ENCODE results near the gene TMEM150C.
"Not testable (repeated sequence)": the region's sequence is repeated elsewhere in the genome, so short reads cannot be mapped to it uniquely, and the experiment has no call there.

DNA sequence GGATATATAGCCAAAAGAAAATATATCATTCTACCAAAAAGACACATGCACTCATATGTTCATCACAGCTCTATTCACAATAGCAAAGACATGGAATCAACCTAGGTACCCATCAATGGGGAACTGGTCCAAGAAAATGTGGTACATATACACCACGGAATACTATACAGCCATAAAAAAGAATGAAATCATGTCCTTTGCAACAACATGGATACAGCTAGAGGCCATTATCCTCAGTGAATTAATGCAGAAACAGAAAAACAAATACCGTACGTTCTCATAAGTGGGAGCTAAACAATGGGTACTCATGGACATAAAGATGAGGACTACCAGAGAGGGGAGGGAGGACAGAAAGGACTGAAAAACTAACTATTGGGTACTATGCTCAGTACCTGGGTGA lies 13.9 kb downstream of the TMEM150C start:
- not testable (repeated sequence) for TF ChIP-seq CTCF, POLR2A (IDR thresholded peaks at IDR 0.05)
